GM19099 (cell line): ENCODE measurements around the gene DUSP5.

Source experiments
- POLR2A ChIP-seq: IDR thresholded peaks from 3 replicates; pipeline ENCODE4 v1.6.1; 2011; ENCODE audit warnings: low read depth; ENCODE audit not compliant: insufficient read length; ENCODE audit errors: extremely low read depth

The DUSP5 gene

DNA sequence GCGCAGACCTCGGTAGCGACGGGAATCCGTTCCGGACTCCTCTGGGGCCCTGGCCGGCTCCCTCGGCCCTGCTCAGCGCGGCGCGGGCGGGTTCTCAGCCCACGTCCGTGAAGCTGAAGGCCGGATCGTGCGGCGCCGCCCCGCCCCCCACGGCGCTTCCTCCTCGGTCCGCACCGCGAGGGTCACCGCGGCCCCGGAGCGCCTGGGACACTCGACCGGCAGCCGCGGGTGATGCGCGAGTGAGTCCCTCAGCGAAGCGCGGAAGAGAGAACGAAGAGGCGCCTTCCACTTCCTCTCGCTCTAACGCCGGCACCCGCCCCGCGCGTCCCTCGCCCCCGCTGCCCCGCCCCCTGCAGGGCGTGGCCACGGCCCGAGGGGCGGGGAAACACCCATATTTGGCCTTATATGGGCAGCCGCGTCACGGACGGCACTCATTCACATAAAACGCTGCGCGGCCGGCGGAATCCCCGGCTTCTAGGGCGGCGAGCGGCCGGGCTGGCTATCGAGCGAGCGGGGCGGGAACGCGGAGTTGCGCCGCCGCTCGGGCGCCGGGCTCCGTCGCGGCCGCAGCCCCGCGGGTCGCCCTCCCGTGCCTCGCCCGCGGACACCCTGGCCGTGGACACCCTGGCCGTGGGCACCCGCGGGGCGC, at the start of gene DUSP5:
DUSP5 (plus strand) TSS at position 470 of the 649 bp plus-strand sequence. CDS start 215 bp downstream, outside the sequence.
- peak; percentile 98 for TF ChIP-seq POLR2A

GRCh38 chr10:110448682-110449418, 48.9 kb upstream of the DUSP5 start:
- TF ChIP-seq POLR2A, result no peak

DNA sequence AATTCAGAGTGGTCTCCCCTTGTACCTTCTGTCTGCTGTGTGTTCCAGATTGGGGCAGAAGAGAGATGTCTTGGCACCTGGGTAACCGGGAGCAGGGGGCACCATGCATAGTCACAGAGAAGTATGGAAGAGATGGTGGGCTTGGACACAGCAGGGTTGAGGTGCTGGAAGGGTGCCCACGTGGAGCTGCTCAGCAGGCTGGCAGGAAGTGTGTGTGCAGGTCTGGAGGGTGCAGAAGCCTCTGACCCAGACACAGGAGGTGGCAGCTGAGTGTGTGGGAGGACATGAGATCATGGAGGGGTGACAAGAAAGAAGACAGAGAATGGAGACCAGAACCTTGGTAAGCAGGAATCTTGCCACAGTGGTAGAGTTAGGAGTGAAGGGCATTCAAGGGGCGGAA, 42.3 kb upstream of the DUSP5 start:
- no peak for TF ChIP-seq POLR2A

- no peak for TF ChIP-seq POLR2A
Observed at GRCh38 chr10:110456046-110456445, 41.7 kb upstream of the DUSP5 start.

DNA sequence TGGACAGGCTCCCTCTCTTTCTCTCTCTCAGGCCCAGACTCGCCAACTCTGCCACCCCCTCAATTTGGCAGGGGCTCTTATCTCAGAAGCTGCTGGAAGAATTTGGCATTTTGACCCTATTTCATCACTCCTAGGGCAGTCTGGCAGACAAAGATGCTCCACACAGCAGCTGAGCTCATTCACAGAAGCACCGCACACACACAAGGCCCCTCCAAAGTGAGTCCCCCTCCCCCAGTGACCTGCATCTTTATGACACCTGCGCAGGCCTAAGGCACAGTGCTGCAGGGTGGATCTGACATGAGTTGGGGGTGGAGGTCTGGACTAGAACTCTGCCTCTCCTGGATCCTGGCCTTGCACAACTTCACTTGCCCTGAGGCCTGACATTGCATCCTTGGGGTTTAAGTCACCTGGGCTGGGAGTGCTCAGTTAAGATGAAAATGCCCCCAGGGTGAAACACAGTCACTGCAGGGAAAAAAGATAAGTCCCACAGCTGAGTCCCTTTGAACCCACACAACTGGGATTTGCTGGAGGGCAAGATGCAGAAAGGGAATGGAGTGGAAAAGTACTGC, 41.1 kb upstream of the DUSP5 start:
- TF ChIP-seq POLR2A, result no peak

GRCh38 chr10:110457851-110458250, 39.9 kb upstream of the DUSP5 start:
- TF ChIP-seq POLR2A, result no peak

DNA sequence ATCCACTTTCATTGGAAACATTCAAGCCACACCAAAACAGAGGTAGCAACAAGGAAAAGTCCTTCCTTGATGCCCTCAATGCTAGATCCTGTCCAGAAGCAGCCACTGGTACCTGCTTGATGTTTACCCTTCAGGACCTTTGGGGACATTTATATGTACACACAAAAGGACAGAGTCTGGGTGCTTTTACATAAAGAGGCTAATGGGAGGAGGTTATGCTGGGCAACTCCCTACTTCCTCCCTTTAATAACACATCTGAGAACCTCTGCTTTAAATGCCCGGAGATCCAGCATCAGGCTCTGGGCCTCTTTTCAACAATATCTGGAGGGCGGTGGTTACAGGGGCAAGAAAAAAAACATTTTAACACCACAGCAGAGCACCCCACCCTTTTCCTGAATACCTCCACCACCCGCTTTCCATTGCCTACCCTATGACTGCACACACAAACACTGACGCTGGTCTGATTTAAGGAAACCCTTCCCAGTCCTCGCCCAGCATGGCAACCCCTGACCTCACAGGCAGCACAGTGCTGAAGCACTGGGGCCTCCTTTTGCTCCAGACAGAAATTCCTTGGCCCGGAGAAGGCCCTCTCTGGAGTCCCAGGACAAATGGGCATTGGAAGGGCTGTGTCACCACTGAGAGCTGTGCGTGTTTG, 39.3 kb upstream of the DUSP5 start:
- TF ChIP-seq POLR2A, result no peak

GRCh38 chr10:110459600-110459999, 38.1 kb upstream of the DUSP5 start:
- no peak for TF ChIP-seq POLR2A

GRCh38 chr10:110460111-110460809, 37.4 kb upstream of the DUSP5 start:
- no peak for TF ChIP-seq POLR2A

GRCh38 chr10:110461088-110461487, 36.6 kb upstream of the DUSP5 start:
- TF ChIP-seq POLR2A, result no peak

- no peak for TF ChIP-seq POLR2A
Observed at GRCh38 chr10:110461530-110461929, 36.2 kb upstream of the DUSP5 start.

- TF ChIP-seq POLR2A, result no peak
Observed at GRCh38 chr10:110462166-110463095, 35.3 kb upstream of the DUSP5 start.

DNA sequence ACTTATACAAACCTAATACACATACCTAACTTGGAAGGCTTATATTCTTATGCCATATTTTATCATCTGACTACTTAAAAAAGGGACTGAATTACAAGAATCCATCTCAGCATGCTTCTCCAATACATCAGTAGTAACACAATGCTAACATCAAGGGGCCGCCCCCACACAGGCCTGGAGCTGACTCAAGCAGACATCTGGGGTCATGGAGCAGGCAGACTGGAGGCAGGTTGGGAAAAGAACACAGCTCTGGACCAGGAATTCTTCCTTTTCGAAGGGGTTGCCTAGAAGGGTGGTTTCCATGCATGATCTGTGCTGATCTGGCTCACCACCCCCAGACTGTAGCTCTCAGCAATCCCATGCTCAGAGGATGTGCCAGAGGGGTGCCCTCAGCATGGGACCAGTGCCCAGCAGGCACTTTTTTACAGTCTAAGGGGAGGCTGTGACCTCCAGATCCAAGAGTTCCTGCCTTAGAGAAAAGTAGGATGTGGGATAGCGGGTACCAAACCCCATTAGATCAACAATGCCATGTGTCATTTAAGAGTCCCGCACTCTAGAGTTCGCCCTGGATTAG, 26.1 kb upstream of the DUSP5 start:
- no peak for TF ChIP-seq POLR2A

- no peak for TF ChIP-seq POLR2A
Observed at GRCh38 chr10:110474017-110474416, 23.7 kb upstream of the DUSP5 start.
